GM21737 (cell line): ENCODE data around the gene GATA2.

ENCODE experiments used
- ATAC-seq: cut with Tn5 transposase; IDR thresholded peaks from one replicate; pipeline ENCODE4 v1.9.1; 2021; ENCODE audit warnings: mild to moderate bottlenecking, moderate library complexity; ENCODE audit not compliant: unreplicated experiment

Gene GATA2

DNA sequence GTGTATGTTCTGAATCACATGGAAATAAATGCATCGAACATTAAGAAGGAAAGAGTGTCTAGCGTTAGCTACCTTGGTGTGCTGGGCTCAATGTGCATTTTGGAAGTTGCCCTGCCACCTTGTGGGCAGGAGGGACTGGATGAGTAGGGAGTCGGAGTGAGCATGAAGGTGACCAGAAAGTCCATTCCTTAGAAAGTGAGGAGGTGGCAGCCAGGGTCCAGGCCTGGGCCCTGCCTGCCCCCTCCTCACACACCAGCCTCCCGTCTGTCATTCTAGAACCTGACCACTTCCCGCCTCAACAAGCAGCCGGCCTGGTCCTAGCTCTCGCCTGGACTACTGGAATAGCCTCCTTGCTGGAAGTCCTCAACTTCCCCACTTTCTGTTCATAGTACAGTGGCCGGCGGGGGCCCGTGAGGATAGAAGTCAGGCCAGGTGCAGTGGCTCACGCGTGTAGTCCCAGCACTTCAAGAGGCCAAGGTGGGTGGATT is 10.2 kb upstream of the GATA2 start:
- no peak for ATAC-seq

DNA sequence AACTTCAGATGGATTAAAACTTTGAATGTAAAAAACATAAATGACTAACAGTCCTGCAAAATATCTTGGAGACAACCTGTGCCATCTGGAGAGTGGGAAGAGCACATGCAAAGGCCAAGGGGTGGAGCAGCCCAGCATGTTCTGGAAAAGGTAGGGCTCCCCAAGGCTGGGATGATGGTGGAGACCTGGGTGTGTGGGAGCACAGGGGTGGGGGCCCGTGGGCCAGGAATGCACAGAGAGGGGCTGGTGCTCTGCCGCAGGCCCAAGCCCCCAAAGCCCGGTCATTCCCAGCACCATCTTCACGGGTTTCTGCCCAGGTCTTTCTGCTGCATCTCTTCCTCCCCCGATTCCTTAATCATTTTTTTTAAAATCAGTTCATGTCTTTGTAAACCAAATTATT is 9.7 kb upstream of the GATA2 start:
- ATAC-seq: no peak

DNA sequence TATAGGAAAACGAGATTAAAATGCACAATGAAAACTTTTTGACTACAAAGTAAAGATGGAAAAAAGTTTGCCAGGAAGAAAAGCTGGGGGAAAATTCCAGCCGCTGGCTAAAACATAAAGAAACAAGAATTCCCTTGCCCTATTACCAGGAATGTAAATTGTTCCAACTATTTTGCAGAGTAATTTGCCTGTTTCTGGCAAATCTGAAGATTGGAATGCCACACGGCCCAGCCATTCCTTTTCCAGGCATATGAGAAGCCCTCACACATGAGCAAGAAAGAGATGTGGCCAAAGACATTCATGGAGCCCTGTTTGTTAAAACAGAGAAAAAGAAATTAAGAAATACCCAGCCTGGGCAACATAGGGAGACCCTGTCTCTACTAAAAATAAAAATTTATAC is 8.4 kb upstream of the GATA2 start:
- ATAC-seq: no peak

DNA sequence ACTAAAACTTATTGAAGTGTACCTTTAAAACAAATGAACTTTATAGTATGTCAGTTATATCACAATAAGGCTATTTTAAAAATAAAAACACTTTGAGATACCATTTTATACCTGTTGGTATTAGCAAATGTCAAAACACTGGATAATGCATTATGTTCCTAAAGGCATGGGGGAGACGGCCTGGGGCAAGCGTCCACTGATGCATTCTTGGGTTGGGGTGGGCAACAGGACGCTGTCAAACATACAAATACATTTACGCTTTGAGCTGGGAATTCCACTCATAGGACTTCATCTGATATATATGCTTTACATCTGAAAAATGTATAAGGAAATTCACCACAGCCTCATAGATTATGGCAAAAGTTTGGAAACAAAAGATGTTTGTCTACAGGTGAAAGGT is 7.6 kb upstream of the GATA2 start:
- ATAC-seq: no peak

DNA sequence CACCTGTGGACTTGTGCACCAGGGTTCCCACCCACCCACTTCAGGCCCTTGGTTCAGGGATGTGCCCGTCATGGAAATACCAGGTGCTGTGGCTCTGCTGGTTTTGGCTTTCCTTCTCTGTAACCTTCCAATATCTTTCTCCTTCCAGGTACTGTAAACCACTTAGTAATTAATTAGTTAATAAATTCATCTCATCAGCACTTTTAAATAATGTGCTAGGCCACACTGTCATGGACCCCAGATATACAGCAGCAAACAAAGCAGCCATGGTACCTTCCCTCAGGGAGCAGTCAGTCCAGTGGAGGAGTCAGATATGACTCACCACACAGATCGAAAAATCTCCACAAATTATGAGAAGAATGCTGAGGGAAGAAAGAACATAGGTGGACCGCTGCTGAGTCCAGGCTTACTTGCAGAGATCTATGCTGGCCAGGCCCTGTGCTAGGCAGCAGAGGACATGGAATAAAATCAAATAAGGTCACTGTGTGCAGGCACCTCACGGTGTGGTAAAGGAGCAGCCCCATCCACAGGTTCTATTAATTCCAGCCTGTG is 6.8 kb upstream of the GATA2 start:
- no peak for ATAC-seq

DNA sequence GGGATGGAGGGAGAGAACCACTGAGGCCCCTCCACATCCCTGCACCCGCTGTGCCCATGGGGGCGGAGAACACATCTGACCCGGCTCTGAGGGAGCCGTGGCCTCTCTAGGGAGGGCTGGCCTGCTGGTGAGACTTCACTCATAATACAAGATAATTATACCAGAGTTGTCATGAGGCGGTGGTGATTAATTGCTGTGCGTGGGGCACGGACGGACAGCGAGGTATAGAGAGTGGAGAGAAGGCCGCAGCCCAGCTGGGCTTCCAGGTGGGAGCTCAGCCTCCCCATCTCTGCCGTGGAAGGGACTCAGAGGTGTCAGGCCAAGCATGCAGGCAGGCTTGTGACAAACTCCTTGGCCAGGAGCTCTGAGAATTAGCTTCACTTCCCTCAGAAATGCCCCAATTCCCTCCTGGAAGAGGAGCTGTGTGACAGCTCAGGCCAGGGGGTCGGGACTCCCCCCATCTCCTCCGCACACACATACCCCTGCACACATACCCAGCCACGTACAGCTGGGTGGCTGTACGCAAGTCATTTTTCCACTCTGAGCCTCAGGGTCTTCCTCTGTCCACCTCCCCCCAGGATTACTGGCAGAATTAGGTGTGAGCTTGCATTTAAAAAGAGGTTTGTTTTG is 6.0 kb upstream of the GATA2 start:
- no peak for ATAC-seq

DNA sequence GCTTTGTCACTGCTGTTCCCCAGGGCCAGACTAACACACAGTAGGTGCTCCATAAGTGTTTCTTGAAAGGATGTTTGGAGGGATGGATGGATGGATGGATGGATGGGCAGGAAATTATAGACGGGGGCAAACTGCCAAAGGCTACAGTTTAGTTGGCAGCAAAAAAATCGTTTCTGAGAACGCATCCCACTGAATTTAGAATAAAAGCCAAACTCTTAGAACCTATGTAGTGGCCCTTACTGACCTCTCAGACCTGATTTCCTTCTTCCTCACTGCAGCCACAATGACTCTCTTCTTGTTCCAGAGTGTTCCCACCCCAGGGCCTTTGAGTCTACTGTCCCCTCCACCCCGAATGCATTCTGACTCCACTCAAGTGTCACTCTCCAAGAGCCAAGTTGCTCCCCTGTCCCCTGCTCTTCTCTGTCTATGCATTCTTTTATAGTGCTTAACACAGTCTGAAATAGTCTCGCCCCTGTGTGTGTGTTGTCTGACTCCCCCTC is 5.2 kb upstream of the GATA2 start:
- no peak for ATAC-seq

DNA sequence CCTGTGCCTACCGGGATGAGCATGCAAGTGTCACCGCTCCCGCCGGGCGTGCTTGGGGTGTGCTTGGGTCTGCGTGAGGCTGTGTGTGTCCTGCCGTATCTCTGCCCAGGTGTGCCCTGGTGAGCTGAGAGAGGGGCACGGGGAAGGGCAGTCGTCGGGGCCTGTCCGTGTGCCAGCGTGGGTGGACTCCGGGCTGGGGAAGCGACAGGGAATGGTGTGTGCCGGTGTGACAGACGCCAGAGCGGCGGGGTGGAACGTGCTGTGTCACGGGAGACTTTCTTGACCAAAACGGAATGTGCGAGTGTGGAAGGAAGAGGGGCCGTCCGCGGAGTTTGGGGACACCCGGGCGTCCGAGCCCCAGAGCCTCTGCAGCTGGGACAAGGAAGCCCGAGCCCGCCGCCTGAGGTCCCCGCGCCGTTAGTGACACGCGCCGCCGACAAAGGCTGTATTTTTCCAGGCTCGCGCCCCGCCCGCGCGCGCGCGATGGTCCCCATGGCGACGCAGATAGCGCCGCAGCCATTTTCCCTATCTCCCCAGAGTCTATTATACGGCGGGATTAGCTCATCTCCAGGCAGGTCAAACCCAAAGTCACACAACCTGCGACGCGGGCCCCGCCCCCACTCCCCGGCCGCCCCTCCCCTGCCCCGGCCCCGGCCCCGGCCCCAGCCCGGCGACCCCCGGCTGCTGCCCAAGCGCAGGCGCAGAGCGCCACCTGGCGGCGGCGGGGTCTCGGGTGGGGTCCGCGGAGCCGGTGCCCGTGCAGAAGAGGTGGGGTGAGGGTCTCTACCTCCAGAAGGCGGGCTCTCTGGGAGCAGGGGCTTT is 4.5 kb upstream of the GATA2 start:
- ATAC-seq: no peak

DNA sequence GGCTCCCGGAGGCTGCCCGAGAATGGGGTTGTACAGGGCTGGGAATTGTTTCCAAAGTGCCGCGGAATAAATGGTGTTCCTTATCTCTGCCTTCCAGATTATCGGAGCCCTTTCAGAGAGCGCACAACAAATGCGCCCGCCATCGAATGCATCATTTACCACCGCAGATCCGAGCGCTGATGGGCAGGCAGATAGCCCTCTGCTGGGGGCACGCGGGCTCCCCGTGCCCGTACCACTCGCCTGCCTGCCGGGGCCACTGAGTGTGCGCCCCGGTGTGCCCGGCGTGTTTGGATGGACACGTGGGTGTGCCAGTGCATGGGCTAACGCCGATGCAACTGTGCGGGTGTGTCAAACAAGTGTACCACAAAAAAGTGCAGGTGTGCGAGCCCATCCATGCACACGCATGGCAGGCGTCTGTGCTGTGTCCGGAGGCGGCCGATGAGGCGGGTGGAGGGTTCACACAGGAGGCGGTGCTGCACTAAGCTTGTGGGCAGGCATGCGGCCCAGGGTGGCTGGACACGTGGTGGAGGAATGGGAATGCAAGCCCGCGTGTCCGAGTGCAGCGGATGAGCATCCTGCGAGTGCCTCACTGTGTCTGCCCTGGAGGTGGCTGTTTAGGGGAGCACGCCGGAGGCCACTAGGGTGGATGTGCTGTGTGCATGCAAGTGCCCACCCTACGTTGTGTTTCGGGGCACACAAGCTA is 3.8 kb upstream of the GATA2 start:
- ATAC-seq: no peak

DNA sequence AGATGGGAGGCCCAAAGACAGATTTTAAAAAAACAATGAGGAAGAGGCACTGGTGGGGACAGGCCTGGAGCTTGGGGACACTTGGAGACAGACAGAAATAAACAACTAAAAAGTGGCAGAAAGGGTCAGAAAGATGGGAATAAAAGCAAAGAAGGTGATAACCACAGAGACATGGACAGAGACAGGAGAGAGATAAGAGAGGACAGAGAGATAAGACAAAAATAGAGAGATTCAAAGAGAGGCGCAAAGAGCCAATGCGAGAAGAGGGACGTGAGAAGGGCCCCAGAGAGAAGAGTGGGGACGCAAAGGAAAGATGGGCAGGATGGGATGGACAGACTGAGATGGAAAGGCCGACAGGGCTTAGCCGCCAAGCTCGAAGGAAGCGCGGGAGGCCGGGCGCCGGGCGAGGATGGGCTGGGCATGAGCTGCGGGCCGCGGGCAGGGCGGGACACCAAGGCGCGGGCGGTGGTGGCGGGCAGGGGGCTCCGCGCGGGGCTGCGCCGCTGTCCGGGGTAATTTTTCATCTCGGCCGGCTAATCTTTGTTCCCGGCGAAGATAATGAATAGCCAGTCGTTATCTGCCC is 3.1 kb upstream of the GATA2 start:
- no peak for ATAC-seq

DNA sequence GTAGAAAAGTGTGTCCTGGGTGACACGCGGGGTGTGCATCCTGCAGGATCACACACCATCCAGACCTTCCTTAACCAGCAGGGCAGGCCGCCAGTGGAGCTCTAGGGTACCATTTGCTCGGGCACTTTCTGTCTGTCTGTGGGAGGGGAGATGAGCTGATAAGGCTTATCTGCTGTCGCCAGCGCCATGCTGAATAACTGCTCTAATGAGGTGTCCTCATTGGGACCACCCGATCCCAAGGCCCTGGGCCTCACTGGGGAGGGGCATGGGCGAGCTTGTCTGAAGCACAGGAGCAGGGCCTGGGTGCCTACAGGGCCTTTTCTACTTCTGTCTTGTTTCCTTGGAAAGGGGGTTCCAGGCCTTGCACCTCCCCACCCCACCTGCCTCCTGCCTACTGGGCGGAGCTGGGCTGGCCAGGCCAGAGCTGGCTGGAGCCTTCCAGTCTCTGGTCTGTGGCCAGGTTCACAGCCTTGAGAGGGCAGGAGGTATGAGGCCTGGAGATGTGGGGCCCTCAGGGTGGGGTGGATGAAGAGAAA is 2.5 kb upstream of the GATA2 start:
- no peak for ATAC-seq

DNA sequence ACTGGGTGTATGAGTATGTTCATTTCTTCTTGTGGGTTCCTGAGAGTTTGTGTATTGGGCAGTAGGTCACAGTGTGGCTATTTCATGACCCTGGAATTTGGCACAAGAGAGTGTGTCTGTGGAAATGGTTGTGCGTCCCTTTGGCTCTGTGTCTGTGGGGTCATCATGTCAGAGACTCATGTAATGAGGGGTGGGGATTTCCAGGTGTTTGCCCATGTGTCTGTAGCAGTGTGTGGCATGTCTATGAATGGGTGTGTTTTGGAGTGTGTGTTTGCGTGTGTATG is 1.3 kb upstream of the GATA2 start:
- ATAC-seq: no peak

DNA sequence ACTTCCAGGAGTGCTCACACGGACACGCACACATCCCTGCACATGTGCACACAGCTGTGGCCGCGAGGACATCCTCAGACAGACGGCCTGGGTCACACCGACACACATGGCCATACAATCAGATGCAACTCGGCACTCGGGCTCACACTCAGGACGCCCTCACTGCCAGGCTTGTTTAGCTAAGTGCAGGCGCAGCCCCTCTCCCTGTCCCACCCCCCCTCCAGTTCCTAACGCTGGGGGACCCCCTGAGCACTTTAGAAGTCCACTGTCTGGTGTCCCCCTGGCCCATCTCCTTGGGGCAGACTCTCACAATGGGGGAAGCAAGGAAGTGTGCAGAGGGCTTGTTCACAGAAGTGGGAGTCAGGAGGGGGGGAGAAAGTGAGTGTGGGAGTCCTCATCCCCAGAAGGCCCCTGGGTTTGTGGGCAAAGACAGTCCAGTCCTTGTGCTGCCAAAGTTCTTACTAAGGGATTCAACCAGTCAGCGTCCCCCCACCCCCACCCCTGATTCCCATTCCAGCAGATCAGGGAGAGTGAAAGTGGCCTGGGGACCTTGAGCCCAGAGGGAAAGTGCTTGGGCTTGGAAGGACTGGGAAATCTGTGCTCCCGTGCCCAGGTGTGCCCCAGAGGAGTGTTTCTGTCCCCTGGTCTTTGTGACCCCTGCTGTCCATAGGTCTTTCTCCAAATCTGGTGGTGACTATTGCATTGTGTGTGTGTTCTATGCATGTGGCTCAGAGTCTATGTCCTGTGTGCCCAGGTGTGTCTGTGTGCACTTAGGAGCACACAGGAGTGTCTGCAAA is 767 bp upstream of the GATA2 start:
- ATAC-seq: no peak

DNA sequence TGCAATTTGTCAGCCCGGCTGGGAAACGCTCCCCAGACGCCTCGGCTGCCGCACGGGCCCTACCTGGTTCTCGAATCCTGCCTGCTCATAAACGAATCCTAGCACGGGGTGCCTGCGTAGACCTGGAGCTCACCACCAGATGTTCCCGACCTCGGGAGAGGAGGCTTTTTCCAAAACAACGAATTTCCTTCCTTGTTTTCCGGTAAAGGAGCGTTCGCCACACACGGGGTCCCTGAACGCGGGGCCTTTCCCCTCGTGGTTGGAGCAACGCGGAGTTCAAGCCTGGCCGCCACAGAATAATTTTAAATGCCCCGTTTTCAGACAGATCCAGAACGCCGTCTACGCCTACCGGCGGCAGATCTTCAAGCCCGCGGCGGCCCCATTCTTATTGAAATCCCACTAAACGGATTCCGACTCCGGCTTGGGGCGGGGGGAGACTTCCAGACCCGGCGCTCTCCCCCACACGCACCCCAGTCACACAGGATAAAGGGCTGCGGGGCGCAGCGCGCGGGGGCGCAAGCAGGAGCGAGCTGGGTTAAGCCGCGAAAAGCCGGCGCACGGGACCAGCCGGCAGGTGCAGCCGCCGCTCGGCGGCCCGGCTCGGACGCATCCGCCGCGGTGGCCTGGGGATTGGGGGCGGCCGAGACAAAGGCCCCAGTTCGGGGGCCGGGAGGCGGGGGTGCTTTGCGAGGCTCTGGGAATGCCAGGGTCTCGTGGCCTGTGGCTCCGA is 895 bp downstream of the GATA2 start:
- ATAC-seq: no peak

DNA sequence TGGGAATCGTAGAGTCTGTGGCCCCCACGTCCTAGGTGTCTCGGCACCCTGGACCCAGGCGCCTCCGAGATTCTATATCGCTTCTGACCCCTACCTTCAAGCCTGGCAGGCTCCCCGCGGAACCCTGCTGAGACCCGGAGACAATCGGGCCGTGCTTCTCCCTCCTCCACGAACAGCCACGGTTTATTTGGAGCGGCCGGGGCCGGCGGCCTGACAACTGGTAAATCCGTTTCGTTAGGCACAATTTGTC is 1.4 kb downstream of the GATA2 start:
- no peak for ATAC-seq

DNA sequence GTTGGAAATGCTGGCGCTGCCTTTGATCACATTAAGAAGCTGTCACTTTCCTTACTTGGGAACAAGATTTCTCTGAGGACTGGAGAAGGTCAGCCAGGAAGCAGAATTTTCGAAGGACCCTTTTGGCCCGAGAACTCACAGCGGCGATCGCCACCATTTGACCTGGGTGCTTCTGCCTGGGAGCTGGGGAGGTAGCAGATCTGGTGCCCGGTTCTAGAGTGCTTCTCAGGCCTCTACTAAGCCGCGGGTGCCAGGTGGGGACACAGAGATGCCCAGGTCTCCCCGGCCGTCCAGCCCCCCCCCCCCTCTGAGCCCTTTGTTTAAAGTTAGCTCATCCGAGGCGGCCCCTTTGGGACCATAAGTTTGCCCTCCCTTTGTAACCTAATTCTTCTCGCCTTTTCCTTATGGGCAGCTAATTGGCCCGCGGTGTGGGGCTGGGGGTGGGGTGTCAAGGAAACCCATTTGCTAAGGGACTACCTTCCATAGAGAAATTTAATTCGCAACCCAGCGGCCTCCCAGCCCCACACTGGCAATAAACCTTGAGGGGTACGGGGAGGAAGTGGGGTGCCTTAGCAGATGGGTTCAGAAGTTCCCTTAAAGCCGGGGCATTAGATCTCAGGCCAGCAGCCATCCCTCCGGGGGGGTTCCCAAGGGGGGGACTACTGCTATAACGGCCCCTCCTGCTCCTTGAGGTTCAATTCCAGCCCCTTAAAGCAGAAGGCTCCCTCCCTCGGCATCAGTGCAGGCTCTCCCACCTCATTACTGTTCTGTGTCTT is 1.9 kb downstream of the GATA2 start:
- no peak for ATAC-seq

DNA sequence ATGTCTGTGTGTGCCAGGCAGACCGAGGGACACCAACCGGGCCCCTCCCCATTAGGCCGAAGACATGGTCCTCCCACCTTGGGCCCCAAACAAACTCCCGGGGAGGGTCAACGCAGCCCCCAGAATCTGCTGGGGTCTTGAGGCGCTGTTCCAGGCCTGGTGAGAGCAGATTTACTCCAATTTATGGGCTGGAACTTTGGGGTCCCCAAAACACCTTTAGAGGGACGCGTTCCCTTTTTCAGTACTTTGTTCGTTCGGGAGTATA is 2.4 kb downstream of the GATA2 start:
- ATAC-seq: no peak

DNA sequence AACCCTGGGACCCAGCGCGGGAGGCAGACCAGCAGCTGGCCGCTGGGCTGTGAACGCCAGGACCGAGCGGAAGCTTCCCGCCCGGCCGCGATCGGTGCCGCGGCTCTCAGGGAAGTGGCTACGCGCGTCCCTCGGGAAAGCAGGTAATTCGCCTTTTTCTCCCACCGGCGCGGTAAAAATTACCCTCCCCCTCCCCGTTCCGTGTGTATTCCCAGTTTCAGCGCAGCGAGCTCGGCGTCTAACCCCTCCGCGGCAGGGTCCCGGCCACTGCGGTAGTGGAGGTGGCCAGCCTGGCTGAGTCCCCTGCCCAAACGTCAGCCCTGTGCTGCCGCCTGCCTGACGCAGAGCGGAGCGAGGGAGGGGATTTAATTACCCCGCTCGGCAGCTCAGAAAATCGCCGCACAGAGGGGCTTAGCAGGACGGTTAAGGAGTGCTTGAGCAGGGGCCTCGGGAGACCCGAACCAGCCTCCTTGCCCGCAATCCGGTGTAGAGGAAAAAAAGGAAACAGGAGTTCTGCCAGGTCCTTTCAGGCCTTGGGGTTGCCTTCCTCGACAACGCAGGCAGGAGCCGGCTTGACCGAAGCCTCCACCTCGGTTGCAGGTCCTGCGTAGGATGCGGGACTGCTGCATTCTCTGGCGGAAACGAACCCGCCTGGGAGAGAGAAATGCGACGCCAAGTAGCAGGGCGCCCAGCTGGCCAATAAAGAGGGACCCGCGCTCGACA is 2.9 kb downstream of the GATA2 start:
- no peak for ATAC-seq

DNA sequence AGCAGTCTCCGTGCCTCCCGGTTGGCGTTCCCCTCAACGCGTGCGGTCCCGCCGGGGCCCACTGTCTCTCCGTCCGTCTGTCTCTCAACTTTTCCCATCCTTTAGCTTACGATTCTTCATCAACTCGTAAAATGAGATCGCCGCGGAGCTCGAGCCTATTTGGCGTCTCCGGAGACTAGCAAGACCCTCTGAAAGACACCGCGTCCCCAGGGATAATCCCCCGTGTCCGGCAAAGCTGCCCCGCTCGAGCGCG is 3.4 kb downstream of the GATA2 start:
- ATAC-seq: no peak
